ENCODE measurements around the gene HPGD.

The HPGD gene

DNA sequence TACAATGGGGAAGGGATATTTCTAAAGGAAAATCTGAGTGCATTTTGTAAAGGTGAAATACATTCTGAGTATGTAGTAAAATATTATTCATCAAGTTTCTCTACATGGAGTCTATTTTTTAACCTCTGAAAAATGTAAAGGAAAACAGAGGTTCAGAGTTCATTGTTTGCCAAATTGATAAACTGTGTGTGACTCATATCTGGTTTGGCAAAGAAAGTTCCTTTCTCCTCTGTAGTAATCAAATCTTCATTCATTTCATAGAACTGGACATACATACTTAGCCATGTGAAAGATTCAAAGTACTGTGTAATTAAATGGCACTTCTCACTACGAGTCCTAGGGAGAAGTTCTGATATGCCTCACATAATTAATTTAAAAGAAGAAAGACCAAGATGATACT is 61.6 kb downstream of the HPGD start:
- no peak for TF ChIP-seq RAD21 (IDR thresholded peaks at IDR 0.05; ENCODE audit: low read depth)
- TF ChIP-seq TAF1 (IDR thresholded peaks at IDR 0.05; ENCODE audit: low read depth) = no peak
- no peak for TF ChIP-seq FOXM1 (IDR thresholded peaks at IDR 0.05; ENCODE audit: borderline replicate concordance, low read depth)
- no peak for TF ChIP-seq CREB1 (IDR thresholded peaks at IDR 0.05; ENCODE audit: low read depth)
- no peak for TF ChIP-seq TEAD4 (IDR thresholded peaks at IDR 0.05)
- TF ChIP-seq, protein P1, sequence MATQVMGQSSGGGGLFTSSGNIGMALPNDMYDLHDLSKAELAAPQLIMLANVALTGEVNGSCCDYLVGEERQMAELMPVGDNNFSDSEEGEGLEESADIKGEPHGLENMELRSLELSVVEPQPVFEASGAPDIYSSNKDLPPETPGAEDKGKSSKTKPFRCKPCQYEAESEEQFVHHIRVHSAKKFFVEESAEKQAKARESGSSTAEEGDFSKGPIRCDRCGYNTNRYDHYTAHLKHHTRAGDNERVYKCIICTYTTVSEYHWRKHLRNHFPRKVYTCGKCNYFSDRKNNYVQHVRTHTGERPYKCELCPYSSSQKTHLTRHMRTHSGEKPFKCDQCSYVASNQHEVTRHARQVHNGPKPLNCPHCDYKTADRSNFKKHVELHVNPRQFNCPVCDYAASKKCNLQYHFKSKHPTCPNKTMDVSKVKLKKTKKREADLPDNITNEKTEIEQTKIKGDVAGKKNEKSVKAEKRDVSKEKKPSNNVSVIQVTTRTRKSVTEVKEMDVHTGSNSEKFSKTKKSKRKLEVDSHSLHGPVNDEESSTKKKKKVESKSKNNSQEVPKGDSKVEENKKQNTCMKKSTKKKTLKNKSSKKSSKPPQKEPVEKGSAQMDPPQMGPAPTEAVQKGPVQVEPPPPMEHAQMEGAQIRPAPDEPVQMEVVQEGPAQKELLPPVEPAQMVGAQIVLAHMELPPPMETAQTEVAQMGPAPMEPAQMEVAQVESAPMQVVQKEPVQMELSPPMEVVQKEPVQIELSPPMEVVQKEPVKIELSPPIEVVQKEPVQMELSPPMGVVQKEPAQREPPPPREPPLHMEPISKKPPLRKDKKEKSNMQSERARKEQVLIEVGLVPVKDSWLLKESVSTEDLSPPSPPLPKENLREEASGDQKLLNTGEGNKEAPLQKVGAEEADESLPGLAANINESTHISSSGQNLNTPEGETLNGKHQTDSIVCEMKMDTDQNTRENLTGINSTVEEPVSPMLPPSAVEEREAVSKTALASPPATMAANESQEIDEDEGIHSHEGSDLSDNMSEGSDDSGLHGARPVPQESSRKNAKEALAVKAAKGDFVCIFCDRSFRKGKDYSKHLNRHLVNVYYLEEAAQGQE (IDR thresholded peaks at IDR 0.05; ENCODE audit: low read depth) = no peak

- TF ChIP-seq RAD21 (IDR thresholded peaks at IDR 0.05; ENCODE audit: low read depth) (no peak), NFIC (IDR thresholded peaks at IDR 0.05) (no peak), EP300 (IDR thresholded peaks at IDR 0.05; ENCODE audit: borderline replicate concordance) (no peak), TCF12 (IDR thresholded peaks at IDR 0.05; ENCODE audit: low read depth) (no peak), USF1 (IDR thresholded peaks at IDR 0.05) (no peak), FOXM1 (IDR thresholded peaks at IDR 0.05; ENCODE audit: borderline replicate concordance, low read depth) (no peak), ZBTB7A (IDR thresholded peaks at IDR 0.05; ENCODE audit: low read depth) (no peak)
- TF ChIP-seq, protein P2, sequence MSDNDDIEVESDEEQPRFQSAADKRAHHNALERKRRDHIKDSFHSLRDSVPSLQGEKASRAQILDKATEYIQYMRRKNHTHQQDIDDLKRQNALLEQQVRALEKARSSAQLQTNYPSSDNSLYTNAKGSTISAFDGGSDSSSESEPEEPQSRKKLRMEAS (IDR thresholded peaks at IDR 0.05) = no peak
- TF ChIP-seq, protein P1 (IDR thresholded peaks at IDR 0.05; ENCODE audit: low read depth) = no peak
Measured at GRCh38 chr4:174457468-174457867, 64.8 kb downstream of the HPGD start.

DNA sequence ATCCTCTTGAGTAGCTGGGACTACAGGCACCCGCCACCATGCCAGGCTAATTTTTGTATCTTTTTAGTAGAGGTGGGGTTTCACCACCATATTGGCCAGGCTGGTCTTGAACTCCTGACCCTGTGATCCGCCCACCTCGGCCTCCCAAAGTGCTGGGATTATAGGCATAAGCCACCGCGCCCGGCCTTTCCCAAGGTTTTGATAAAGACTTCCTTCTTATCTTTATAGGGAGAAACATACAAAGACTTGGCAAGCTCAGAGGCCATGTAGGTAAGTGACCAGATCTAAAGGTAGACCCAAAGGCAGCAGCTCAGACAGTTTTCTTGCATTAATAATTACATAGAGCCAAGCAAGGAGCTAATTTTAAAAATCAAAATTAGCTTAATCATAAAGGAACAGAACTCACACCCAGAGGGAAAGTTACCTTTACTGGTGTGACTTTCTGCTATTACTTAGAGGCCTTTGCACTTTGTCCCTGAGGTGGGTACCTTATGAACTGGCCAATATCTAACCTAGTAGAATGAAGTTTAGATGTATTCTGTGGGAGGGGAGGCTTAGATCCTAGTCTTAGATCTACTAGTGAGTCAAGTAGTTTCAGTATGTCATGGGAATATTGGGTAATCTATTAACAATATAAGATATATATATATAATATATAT is 67.3 kb downstream of the HPGD start:
- TF ChIP-seq USF1 (IDR thresholded peaks at IDR 0.05) (no peak), YY1 (IDR thresholded peaks at IDR 0.05; ENCODE audit: low read depth) (no peak)

GRCh38 chr4:174451718-174452296 is 70.5 kb downstream of the HPGD start:
- TF ChIP-seq TAF1 (IDR thresholded peaks at IDR 0.05; ENCODE audit: low read depth) = no peak
- TF ChIP-seq, protein P2 (IDR thresholded peaks at IDR 0.05) = no peak
- TF ChIP-seq NFIC (IDR thresholded peaks at IDR 0.05) = no peak
- TF ChIP-seq TCF12 (IDR thresholded peaks at IDR 0.05; ENCODE audit: low read depth) = no peak
- TF ChIP-seq EP300 (IDR thresholded peaks at IDR 0.05; ENCODE audit: borderline replicate concordance) = no peak
- TF ChIP-seq RAD21 (IDR thresholded peaks at IDR 0.05; ENCODE audit: low read depth) = no peak
- no peak for TF ChIP-seq USF1 (IDR thresholded peaks at IDR 0.05)
- no peak for TF ChIP-seq ZBTB7A (IDR thresholded peaks at IDR 0.05; ENCODE audit: low read depth)
- no peak for TF ChIP-seq TEAD4 (IDR thresholded peaks at IDR 0.05)
- TF ChIP-seq CREB1 (IDR thresholded peaks at IDR 0.05; ENCODE audit: low read depth) = no peak
- TF ChIP-seq FOXM1 (IDR thresholded peaks at IDR 0.05; ENCODE audit: borderline replicate concordance, low read depth) = no peak
- no peak for TF ChIP-seq YY1 (IDR thresholded peaks at IDR 0.05; ENCODE audit: low read depth)
- TF ChIP-seq, protein P1 (IDR thresholded peaks at IDR 0.05; ENCODE audit: low read depth) = no peak
- TF ChIP-seq CEBPB (IDR thresholded peaks at IDR 0.05) = no peak
- TF ChIP-seq EGR1 (IDR thresholded peaks at IDR 0.05) = no peak
